ENCODE results near the gene ECM1.

DNA sequence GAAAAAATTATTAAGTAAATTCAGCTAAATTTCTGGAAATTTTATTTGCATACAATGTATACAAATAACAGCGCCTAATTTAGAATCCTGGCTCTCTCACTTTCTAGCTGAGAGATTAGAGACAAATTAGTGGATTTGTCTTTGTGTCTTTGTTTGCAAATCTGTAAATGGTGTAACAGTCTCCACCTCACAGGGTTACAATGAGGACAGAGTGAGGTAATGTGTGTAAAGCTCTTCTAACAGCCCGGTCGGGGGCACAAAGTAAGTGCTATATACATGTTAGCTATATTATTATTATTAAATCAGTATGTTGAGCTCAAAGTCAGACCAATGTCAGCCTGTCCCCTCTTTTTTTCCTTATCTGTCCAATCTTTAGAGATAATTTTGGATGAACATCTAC is 36.3 kb downstream of the ECM1 start:
- TF ChIP-seq, protein P1, sequence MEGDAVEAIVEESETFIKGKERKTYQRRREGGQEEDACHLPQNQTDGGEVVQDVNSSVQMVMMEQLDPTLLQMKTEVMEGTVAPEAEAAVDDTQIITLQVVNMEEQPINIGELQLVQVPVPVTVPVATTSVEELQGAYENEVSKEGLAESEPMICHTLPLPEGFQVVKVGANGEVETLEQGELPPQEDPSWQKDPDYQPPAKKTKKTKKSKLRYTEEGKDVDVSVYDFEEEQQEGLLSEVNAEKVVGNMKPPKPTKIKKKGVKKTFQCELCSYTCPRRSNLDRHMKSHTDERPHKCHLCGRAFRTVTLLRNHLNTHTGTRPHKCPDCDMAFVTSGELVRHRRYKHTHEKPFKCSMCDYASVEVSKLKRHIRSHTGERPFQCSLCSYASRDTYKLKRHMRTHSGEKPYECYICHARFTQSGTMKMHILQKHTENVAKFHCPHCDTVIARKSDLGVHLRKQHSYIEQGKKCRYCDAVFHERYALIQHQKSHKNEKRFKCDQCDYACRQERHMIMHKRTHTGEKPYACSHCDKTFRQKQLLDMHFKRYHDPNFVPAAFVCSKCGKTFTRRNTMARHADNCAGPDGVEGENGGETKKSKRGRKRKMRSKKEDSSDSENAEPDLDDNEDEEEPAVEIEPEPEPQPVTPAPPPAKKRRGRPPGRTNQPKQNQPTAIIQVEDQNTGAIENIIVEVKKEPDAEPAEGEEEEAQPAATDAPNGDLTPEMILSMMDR (IDR thresholded peaks at IDR 0.05) = no peak
- TF ChIP-seq EP300 (IDR thresholded peaks at IDR 0.05) (no peak), POLR2AphosphoS5 (IDR thresholded peaks at IDR 0.05) (no peak)
